K562 (cell line): ENCODE data around the gene UBE2D2. TPM values are rescaled to one million over a fixed set of nuclear protein-coding genes. Genes with fewer than 3 reads are reported as not detected.

ENCODE experiments used
- ATAC-seq: fragments of 200-7000 bp; cut with Tn5 transposase; 3 replicates; pipeline ENCODE4 v1.9.1; 2020; ENCODE audit warnings: moderate library complexity
- BruUV-seq: library from RNA; stranded (reverse); fragments of 400-500 nt; replicated peaks from 2 replicates; lab custom pipeline; 2021; lab: Mats Ljungman, UMichigan
- CTCF ChIA-PET: fragments of 300-600 bp; formaldehyde crosslinking; extraction: SDS; loops from one replicate; lab custom pipeline; 2021; ENCODE audit warnings: low intra/inter-chr PET ratio; lab: Yijun Ruan, JAX
- POLR2A ChIA-PET: fragments of 300-600, 350-650 bp; sonication (Branson Sonifier 250); formaldehyde crosslinking; extraction: SDS; loops from one replicate; lab custom pipeline; 2021; ENCODE audit warnings: antibody characterized with exemption, inconsistent platforms; lab: Yijun Ruan, JAX
- DNase-seq, 4 experiments: peaks; one replicate each; pipeline versions ENCODE4 v3.0.0 to v3.0.0-alpha.2; 2011 to 2018; ENCODE audit warnings: low spot score in 3 of 4, mixed read lengths in 3 of 4; ENCODE audit errors: extremely low read depth in 1 of 4
- FAIRE-seq: peaks from 2 replicates; lab custom pipeline; 2011; peaks lifted over from hg19 to GRCh38; lab: Jason Lieb, UNC
- H2AFZ ChIP-seq: 2 replicates; pipeline ENCODE4 v1.6.0; 2011; ENCODE audit warnings: low read depth, low read length, control low read depth, inconsistent platforms
- H3K27ac ChIP-seq: fragments of 200-600 bp; 3 replicates; pipeline ENCODE4 v1.8.0; 2011; ENCODE audit warnings: low read depth, mild to moderate bottlenecking, control low read depth, inconsistent platforms, low read length, moderate library complexity, mixed read lengths; ENCODE audit errors: extremely low read depth
- H3K27me3 ChIP-seq, 2 experiments: fragments of 300-600 bp in 1 of 2; 2 replicates in 1 of 2; 3 replicates in 1 of 2; pipeline versions ENCODE4 v1.6.0 to v1.8.0; 2011; ENCODE audit warnings: inconsistent platforms in 2 of 2, low read length in 2 of 2, mild to moderate bottlenecking in 1 of 2, mixed read lengths in 1 of 2, moderate library complexity in 1 of 2; ENCODE audit not compliant: control insufficient read depth in 2 of 2, insufficient read depth in 2 of 2
- H3K36me3 ChIP-seq: fragments of 300-600 bp; 3 replicates; pipeline ENCODE4 v1.8.0; 2011; ENCODE audit warnings: mild to moderate bottlenecking, low read length, inconsistent platforms; ENCODE audit not compliant: control insufficient read depth, insufficient read depth
- H3K4me1 ChIP-seq, 2 experiments: fragments of 200-600 bp in 1 of 2; replicated peaks in 1 of 2; 2 replicates in 1 of 2; 3 replicates in 1 of 2; pipeline versions ENCODE4 v1.5.1 to v1.8.0; 2011; ENCODE audit warnings: inconsistent platforms in 2 of 2, low read length in 2 of 2, mild to moderate bottlenecking in 1 of 2, mixed read lengths in 1 of 2, moderate library complexity in 1 of 2; ENCODE audit not compliant: control insufficient read depth in 2 of 2, insufficient read depth in 2 of 2
- H3K4me2 ChIP-seq: 2 replicates; pipeline ENCODE4 v1.6.1; 2011; ENCODE audit warnings: low read length, control low read depth, inconsistent platforms, mixed read lengths; ENCODE audit not compliant: insufficient read depth
- H3K4me3 ChIP-seq: fragments of 200-600 bp; sonication (generic), shearing (Covaris generic); 2 replicates; pipeline ENCODE4 v1.5.1; 2016; ENCODE audit warnings: control low read depth, inconsistent platforms
- H3K79me2 ChIP-seq: fragments of 200-600 bp; 3 replicates; pipeline ENCODE4 v1.8.0; 2011; ENCODE audit warnings: low read length, inconsistent platforms; ENCODE audit not compliant: control insufficient read depth, insufficient read depth
- H3K9ac ChIP-seq, 2 experiments: 2 replicates each; pipeline versions ENCODE4 v1.6.0 to v1.6.1; 2011; ENCODE audit warnings: low read depth in 2 of 2, low read length in 2 of 2, control low read depth in 1 of 2, inconsistent platforms in 1 of 2, mild to moderate bottlenecking in 1 of 2, mixed read lengths in 1 of 2; ENCODE audit not compliant: insufficient read depth in 1 of 2
- H3K9me1 ChIP-seq: one replicate; pipeline ENCODE4 v1.6.0; 2011; ENCODE audit warnings: inconsistent platforms, mild to moderate bottlenecking, low read length, moderate library complexity; ENCODE audit not compliant: control insufficient read depth, insufficient read depth
- H3K9me3 ChIP-seq: replicated peaks from 2 replicates; pipeline ENCODE4 v1.5.1; 2011; ENCODE audit warnings: low read depth, low read length, inconsistent platforms; ENCODE audit not compliant: control insufficient read depth, insufficient read depth
- H4K20me1 ChIP-seq: replicated peaks from 2 replicates; pipeline ENCODE4 v1.6.1; 2011; ENCODE audit warnings: low read length, inconsistent platforms, mixed read lengths; ENCODE audit not compliant: control insufficient read depth, insufficient read depth
- C11orf30 ChIP-seq: fragments of 450-650 bp; IDR thresholded peaks from 2 replicates; pipeline ENCODE4 v1.6.1; 2016; ENCODE audit warnings: low read depth, mild to moderate bottlenecking
- FOXK1 ChIP-seq: sonication (generic); formaldehyde crosslinking; IDR thresholded peaks from 2 replicates; pipeline ENCODE4 v1.8.0; 2022; ENCODE audit warnings: missing genetic modification reagents, mild to moderate bottlenecking, borderline replicate concordance
- GABPB2 ChIP-seq: fragments of 250-450 bp; sonication (Bioruptor Pico); conservative IDR thresholded peaks from 2 replicates; pipeline ENCODE4 v1.5.1; 2021; ENCODE audit warnings: mild to moderate bottlenecking
- MEIS2 ChIP-seq: fragments of 450-650 bp; IDR thresholded peaks from 2 replicates; pipeline ENCODE4 v1.6.1; 2014; ENCODE audit warnings: mild to moderate bottlenecking; ENCODE audit not compliant: partially characterized antibody
- WGBS: fragments of 100-300 bp; shearing (Covaris generic); methylation state at CpG from one replicate; pipeline ENCODE4 v1.1.6; 2016; ENCODE audit warnings: low coverage, mixed read lengths; ENCODE audit not compliant: insufficient coverage; ENCODE audit errors: missing lambda C conversion rate; 5-methylcytosine and 5-hydroxymethylcytosine counted together
- in situ Hi-C: fragments of 300-500 bp; cut with MboI; formaldehyde crosslinking; loops from 4 replicates; pipeline ENCODE4 v1.15.0; 2018; ENCODE audit warnings: inconsistent platforms, mixed read lengths
- intact Hi-C: fragments of 100-400 bp; cut with micrococcal nuclease; formaldehyde crosslinking; loops from 2 replicates; pipeline ENCODE4 v1.14.2; 2022
- polyA plus RNA-seq, 8 experiments: library from polyadenylated mRNA; depleted of rRNA in 4 of 8; stranded (reverse) in 5 of 8; unstranded in 3 of 8; fragments of >200 nt; fragmentation: Nextera tagmentation in 2 of 8; fragmentation: Illumina TruSeq in 1 of 8; extraction: Ambion mirVana in 2 of 8; extraction: Trizol in 1 of 8; gene quantifications; 2 replicates each; pipeline versions ENCODE4 v1.2.1 to v1.2.3, GENCODE V29; 2011 to 2014; ENCODE audit warnings: inconsistent platforms in 1 of 8, missing spikeins in 1 of 8
- total RNA-seq, 7 experiments: library from RNA; depleted of rRNA in 6 of 7; stranded (reverse); fragments of >200 nt in 6 of 7; fragmentation: Illumina TruSeq in 2 of 7; extraction: Trizol in 2 of 7; gene quantifications; 2 replicates each; pipeline versions ENCODE4 v1.2.1 to v1.2.3, GENCODE V29; 2011 to 2021; ENCODE audit warnings: low replicate concordance in 1 of 7
- TF ChIP-seq, protein P1 (sequence below), 2 experiments: IDR thresholded peaks in 1 of 2; conservative IDR thresholded peaks in 1 of 2; 2 replicates each; pipeline ENCODE4 v1.6.1; 2016; ENCODE audit warnings: low read depth in 2 of 2, mild to moderate bottlenecking in 1 of 2, missing compliant biosample characterization in 1 of 2, missing genetic modification characterization in 1 of 2, moderate library complexity in 1 of 2

The UBE2D2 gene
- total and polyA plus RNA-seq, 9 of the 15 experiments (the other 6 are each of a cell fraction or from before 2014, with no cell fraction given) = 53.6 to 198 (median 122) TPM

DNA sequence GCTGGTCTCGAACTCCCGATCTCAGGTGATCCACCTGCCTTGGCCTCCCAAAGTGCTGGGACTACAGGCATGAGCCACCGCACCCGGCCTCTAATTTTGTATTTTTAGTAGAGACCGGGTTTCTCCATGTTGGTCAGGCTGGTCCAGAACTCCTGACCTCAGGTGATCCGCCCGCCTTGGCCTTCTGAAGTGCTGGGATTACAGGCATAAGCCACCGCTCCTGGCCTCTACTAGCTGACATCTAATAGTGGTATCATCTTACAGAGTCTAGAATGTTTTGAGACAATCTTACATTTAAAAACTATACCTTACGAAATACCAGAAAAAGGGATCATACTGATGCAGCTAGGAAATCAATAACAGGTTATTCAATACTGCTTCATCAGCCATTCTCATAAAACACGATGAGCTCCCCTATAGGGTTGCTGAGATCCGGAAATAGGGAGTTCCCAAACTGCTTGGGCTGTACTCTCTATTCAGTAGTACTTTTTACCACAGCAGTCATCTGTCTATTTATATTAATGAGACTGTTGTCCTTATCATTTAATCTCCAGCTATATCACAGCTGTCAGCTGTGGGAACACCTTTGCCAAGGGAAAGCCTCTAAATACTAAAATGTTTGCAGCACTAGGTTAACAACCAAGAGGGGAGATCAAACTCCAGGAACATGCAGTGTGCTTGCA is 8.1 kb upstream of the UBE2D2 start:
- no peak overlapping the region for H3K4me2 ChIP-seq
- intact Hi-C loops = no loop called here
- ChIA-PET CTCF (no interaction called here), POLR2A (interaction anchor here (0.5 to 1.2 kb wide), 4 partner anchors 8 to 211 kb away, joined by 3 to 4 read pairs (median 3); partner anchors contain the start of genes PAIP2 and UBE2D2)
- in situ Hi-C loops = no loop called here
- no peaks in the 10 kb centered on the region for H3K9me1 ChIP-seq
- no peaks in the 10 kb centered on the region for H3K79me2 ChIP-seq
- H3K27me3 ChIP-seq = no peaks in the 10 kb centered on the region
- H4K20me1 ChIP-seq = no peaks in the 10 kb centered on the region
- no peak for ATAC-seq
- no peak overlapping the region for H3K27ac ChIP-seq
- no peak overlapping the region for H2AFZ ChIP-seq
- no peak for FAIRE-seq
- no peak overlapping the region for H3K9ac ChIP-seq
- 67% methylated on average over 11 of the region's 11 CpGs for WGBS
- peaks cover 0 to 3% of the 10 kb centered on the region in 2 experiments; a peak in 2 of 5 replicates for H3K4me1 ChIP-seq
- H3K36me3 ChIP-seq = no peaks in the 10 kb centered on the region
- TF ChIP-seq, protein P1, sequence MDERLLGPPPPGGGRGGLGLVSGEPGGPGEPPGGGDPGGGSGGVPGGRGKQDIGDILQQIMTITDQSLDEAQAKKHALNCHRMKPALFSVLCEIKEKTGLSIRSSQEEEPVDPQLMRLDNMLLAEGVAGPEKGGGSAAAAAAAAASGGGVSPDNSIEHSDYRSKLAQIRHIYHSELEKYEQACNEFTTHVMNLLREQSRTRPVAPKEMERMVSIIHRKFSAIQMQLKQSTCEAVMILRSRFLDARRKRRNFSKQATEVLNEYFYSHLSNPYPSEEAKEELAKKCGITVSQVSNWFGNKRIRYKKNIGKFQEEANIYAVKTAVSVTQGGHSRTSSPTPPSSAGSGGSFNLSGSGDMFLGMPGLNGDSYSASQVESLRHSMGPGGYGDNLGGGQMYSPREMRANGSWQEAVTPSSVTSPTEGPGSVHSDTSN (CRISPR knock-in tag; IDR thresholded peaks at IDR 0.05; ENCODE audit: low read depth) = no peak
- TF ChIP-seq, protein P1 (tag; conservative IDR thresholded peaks at IDR 0.05; ENCODE audit: low read depth) = peak; percentile 32; the same call in 1 of the 2 replicates
- TF ChIP-seq FOXK1 (no peak), GABPB2 (no peak), MEIS2 (peak; percentile 19), C11orf30 (0 out of 2 replicates have a peak, but pooled peaks have one; percentile 5)
- no TSS peak for BruUV-seq
- no peak for DNase-seq
- H3K9me3 ChIP-seq = peaks cover 8% of the 10 kb centered on the region
- H3K4me3 ChIP-seq = no peak overlapping the region
